ENCODE results near the gene TMEM169.
A peak's percentile ranks its signal among the peaks of the same experiment; 100 is the strongest.

Gene TMEM169

DNA sequence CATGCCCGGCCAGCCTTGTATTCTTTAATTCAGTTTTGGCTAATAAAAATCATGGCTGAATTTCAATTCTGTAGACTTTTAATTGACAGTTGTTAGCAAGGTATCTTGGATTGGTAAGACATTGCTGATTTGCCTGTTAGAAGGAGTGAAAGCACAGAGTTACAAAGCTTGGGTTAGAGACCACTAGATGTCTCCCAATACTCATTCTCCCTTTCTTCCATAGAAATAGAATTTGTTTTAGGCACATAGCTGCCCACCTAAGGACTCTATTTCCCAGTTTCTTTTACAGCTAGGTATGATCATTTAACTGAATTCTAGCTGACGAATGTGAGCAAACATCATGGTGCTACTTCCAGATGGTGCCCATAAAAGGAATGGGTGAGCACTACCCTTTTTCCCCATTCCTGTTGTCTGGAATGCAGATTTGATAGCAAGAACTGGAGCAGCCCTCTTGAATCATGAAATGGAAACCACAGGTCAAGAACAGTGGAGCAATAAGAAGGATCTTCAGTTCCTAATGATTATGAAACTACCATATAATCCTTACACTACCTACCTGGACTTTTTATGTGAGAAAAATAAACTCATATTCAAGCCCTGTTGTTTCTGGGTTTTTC lies 17.6 kb upstream of the TMEM169 start:
- DNase-seq (ENCODE audit: low read depth, low spot score), result no peak
- H3K36me3 ChIP-seq (ENCODE audit: insufficient read depth, low read length), result peaks cover 33% of the 10 kb centered on the region
- TF ChIP-seq EZH2 (IDR thresholded peaks at IDR 0.05), result no peak
- TF ChIP-seq FOXP2 (optimal IDR thresholded peaks at IDR 0.05; ENCODE audit: control extremely low read depth, extremely low read length, insufficient read depth), result no peak
- no peak for TF ChIP-seq POLR2AphosphoS5 (IDR thresholded peaks at IDR 0.05; ENCODE audit: borderline replicate concordance, low read depth, low read length)

DNA sequence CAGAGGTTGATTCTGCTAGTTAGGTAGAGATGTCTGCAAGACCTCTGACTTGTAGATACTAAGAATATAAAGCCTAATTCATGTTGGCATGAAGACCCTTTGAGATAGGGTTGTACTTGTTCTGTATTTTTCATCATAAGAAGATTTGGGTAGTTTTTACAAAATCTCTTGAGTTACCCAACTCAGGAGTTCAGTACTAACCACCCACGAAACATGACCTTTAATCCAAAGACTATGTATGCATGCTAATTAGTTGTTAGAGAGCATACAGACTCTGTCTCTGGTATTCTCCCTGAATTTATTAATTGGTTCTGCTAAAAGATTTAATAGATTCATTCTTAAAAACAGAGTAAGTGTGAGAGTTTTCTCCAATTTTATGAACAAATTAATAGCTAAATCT lies 17.1 kb upstream of the TMEM169 start:
- Histone ChIP-seq H3K9ac (ENCODE audit: insufficient read length) (no peak overlapping the region), H3K4me3 (no peak overlapping the region), H3K9me3 (ENCODE audit: low read depth, low read length) (no peaks in the 10 kb centered on the region), H3K36me3 (ENCODE audit: insufficient read depth, low read length) (peaks cover 27% of the 10 kb centered on the region), H3K27ac (no peak overlapping the region)
- no peak for DNase-seq (ENCODE audit: low read depth, low spot score)
- TF ChIP-seq POLR2AphosphoS5 (IDR thresholded peaks at IDR 0.05; ENCODE audit: borderline replicate concordance, low read depth, low read length) (no peak), EZH2 (IDR thresholded peaks at IDR 0.05) (no peak), FOXP2 (optimal IDR thresholded peaks at IDR 0.05; ENCODE audit: control extremely low read depth, extremely low read length, insufficient read depth) (no peak)

More for the DNA sequence above, 17.6 kb upstream of the TMEM169 start:
- Histone ChIP-seq H3K9me3 (ENCODE audit: low read depth, low read length) (no peaks in the 10 kb centered on the region), H3K4me3 (no peak overlapping the region), H3K9ac (ENCODE audit: insufficient read length) (no peak overlapping the region), H3K27ac (no peak overlapping the region)

DNA sequence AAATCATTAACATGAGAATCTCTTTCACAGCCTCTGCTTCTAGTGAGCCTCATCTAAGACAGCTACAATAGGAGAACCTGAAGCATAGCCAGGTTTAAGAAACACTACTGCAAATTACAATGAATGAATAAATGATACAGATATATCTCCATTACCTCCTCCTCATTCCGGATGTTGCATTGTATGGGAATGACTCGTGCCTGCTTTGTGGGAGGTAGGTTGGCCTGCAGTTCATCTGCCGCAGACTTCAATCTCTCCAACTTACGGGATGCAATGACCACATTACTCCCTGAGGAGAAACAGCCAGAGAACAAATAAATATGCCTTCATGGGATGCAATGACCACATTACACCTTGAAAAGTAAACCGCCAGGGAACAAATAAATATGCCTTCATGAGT lies 15.5 kb upstream of the TMEM169 start:
- Histone ChIP-seq H3K4me3 (no peak overlapping the region), H3K9me3 (ENCODE audit: low read depth, low read length) (no peaks in the 10 kb centered on the region), H3K36me3 (ENCODE audit: insufficient read depth, low read length) (peaks cover 21% of the 10 kb centered on the region), H3K9ac (ENCODE audit: insufficient read length) (no peak overlapping the region), H3K27ac (no peak overlapping the region)
- TF ChIP-seq FOXP2 (optimal IDR thresholded peaks at IDR 0.05; ENCODE audit: control extremely low read depth, extremely low read length, insufficient read depth), result no peak
- no peak for TF ChIP-seq EZH2 (IDR thresholded peaks at IDR 0.05)
- no peak for TF ChIP-seq POLR2AphosphoS5 (IDR thresholded peaks at IDR 0.05; ENCODE audit: borderline replicate concordance, low read depth, low read length)
- no peak for DNase-seq (ENCODE audit: low read depth, low spot score)

DNA sequence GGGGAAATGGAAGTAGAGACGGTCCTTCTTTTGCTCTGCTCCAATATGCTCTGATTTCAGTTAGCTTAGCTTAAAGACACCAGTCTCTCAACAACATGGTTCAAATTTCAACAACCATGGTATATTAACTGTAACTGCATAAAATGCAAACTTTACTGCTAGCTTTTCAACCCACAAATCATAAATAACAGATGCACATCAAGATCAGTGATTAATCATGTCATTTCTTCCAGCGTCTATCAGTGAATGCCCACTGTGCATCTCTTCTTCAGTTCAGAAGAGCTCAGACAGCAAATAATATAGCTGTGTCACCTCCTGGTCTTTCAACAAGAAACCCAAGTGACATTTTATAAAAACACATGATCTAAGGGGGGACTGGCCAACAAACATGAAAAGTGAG lies 12.7 kb upstream of the TMEM169 start:
- Histone ChIP-seq H3K9ac (ENCODE audit: insufficient read length) (no peak overlapping the region), H3K4me3 (no peak overlapping the region), H3K36me3 (ENCODE audit: insufficient read depth, low read length) (peaks cover 14% of the 10 kb centered on the region), H3K27ac (no peak overlapping the region), H3K9me3 (ENCODE audit: low read depth, low read length) (no peaks in the 10 kb centered on the region)
- DNase-seq (ENCODE audit: low read depth, low spot score), result no peak
- TF ChIP-seq FOXP2 (optimal IDR thresholded peaks at IDR 0.05; ENCODE audit: control extremely low read depth, extremely low read length, insufficient read depth) (no peak), EZH2 (IDR thresholded peaks at IDR 0.05) (no peak), POLR2AphosphoS5 (IDR thresholded peaks at IDR 0.05; ENCODE audit: borderline replicate concordance, low read depth, low read length) (no peak)

DNA sequence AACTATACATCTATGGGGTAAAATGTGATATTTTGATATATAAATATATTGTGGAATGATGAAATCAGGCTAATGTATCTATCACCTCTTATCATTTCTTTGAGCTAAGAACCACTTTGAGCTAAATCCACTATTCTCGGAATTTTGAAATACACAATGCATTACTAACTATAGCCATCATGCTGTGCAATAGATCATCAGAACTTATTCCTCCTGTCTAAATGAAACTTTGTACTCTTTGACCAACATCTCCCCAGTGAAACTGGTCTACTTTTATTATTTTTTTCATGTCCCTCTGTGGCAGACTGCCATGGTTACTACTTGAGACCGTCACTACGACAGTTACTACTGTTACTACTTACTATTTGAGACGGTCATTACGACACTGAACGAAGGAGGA lies 11.5 kb upstream of the TMEM169 start:
- Histone ChIP-seq H3K27ac (no peak overlapping the region), H3K36me3 (ENCODE audit: insufficient read depth, low read length) (peaks cover 6% of the 10 kb centered on the region), H3K9me3 (ENCODE audit: low read depth, low read length) (no peaks in the 10 kb centered on the region), H3K4me3 (no peak overlapping the region), H3K9ac (ENCODE audit: insufficient read length) (no peak overlapping the region)
- no peak for TF ChIP-seq POLR2AphosphoS5 (IDR thresholded peaks at IDR 0.05; ENCODE audit: borderline replicate concordance, low read depth, low read length)
- no peak for DNase-seq (ENCODE audit: low read depth, low spot score)

DNA sequence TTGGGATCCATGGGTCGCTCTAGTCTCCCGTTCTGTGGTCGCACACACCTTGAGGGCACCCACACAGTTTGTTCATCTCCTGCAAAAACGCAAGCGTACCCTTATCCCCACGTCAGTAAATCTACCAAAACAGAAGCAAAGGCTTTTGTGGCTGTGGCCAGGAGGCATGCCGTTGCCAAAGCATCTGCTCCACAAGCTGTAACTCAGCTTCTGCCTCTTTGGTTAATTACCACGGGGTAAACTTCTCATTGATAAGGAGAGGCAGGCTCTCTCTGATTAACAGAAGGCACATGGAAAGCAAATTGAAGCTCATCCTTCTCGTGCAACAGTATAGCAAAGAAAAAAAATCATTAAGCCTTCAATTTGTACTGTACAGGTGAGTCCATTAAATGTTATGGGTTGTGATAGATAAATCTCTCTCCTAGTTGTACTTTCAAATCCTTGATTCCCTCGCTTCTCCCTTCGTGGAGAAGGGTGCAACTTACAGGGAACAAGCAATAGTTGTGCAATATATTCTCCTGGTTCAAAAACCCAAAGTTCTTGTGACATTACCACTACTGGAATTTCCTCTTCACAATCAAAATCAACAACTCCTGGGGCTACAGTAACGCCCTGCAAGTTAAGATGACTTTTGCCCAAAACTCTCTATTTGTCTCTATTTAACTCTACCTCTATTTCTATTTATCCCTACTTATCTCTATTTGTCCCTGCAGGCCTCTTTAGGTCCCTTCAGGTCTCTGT lies 10.4 kb upstream of the TMEM169 start:
- no peak for DNase-seq (ENCODE audit: low read depth, low spot score)
- Histone ChIP-seq H3K9ac (ENCODE audit: insufficient read length) (no peak overlapping the region), H3K4me3 (no peak overlapping the region), H3K9me3 (ENCODE audit: low read depth, low read length) (no peaks in the 10 kb centered on the region), H3K36me3 (ENCODE audit: insufficient read depth, low read length) (no peaks in the 10 kb centered on the region; the same call in 1 of the 2 replicates), H3K27ac (no peak overlapping the region)
- TF ChIP-seq POLR2AphosphoS5 (IDR thresholded peaks at IDR 0.05; ENCODE audit: borderline replicate concordance, low read depth, low read length) (no peak), FOXP2 (optimal IDR thresholded peaks at IDR 0.05; ENCODE audit: control extremely low read depth, extremely low read length, insufficient read depth) (no peak), EZH2 (IDR thresholded peaks at IDR 0.05) (no peak)

DNA sequence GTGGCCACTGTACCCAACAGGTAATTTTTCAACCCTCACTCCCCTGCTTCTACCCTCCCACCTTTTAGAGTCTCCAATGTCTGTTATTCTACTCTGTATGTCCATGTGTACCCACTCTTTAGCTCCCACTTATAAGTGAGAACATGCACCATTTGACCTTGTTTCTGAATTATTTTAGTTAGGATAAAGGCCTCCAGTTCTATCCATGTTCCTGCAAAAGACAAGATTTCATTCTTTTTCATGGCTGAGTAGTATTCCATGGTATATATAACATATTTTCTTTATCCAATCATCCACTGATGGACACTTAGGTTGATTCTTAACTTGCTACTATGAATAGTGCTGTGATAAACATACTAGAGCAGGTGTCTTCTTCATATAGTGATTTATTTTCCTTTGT lies 9.2 kb upstream of the TMEM169 start:
- H3K27ac ChIP-seq, result no peak overlapping the region
- H3K36me3 ChIP-seq (ENCODE audit: insufficient read depth, low read length), result no peaks in the 10 kb centered on the region; the same call in 1 of the 2 replicates
- no peaks in the 10 kb centered on the region for H3K9me3 ChIP-seq (ENCODE audit: low read depth, low read length)
- no peak for TF ChIP-seq POLR2AphosphoS5 (IDR thresholded peaks at IDR 0.05; ENCODE audit: borderline replicate concordance, low read depth, low read length)
- H3K4me3 ChIP-seq, result no peak overlapping the region
- H3K9ac ChIP-seq (ENCODE audit: insufficient read length), result no peak overlapping the region
- no peak for DNase-seq (ENCODE audit: low read depth, low spot score)

DNA sequence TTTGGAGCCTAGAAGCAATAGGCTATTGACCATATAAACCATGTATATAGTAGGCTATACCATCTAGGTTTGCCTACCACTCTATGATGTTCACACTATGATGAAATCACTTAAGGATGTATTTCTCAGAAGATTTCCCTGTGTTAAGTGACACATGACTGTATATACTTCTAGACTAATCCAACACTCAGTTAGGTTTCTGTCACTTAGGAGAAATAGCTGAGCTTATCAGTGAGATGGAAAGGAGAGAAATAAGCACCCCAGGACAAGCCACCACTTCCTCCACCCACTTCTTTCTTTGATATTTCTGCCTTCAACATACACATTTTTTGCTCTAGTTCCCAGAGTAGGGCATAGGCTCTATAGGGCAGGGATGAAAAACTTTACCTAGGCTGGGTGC lies 7.9 kb upstream of the TMEM169 start:
- TF ChIP-seq EZH2 (IDR thresholded peaks at IDR 0.05) (no peak), POLR2AphosphoS5 (IDR thresholded peaks at IDR 0.05; ENCODE audit: borderline replicate concordance, low read depth, low read length) (no peak), FOXP2 (optimal IDR thresholded peaks at IDR 0.05; ENCODE audit: control extremely low read depth, extremely low read length, insufficient read depth) (no peak)
- Histone ChIP-seq H3K9ac (ENCODE audit: insufficient read length) (no peak overlapping the region), H3K27ac (no peak overlapping the region), H3K9me3 (ENCODE audit: low read depth, low read length) (no peaks in the 10 kb centered on the region), H3K4me3 (no peak overlapping the region), H3K36me3 (ENCODE audit: insufficient read depth, low read length) (no peaks in the 10 kb centered on the region; the same call in 1 of the 2 replicates)
- no peak for DNase-seq (ENCODE audit: low read depth, low spot score)

DNA sequence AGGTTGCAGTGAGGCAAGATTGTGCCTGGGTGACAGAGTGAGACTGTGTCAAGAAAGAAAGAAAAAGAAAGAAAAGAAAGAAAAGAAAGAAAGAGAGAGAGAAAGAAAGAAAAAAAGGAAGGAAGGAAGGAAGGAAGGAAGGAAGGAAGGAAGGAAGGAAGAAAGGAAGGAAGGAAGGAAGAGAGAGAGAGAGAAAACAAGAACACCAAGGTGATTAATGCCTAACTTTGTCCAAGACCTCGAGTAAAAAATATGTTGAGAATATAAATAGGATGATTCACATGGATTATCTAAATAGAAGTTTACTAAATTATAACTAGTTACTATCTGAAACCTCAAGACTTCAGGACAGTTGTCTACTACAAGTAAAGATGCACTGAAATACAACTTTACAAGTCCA lies 7.3 kb upstream of the TMEM169 start:
- peak; percentile 16 for DNase-seq (ENCODE audit: low read depth, low spot score)
- no peak overlapping the region for H3K9ac ChIP-seq (ENCODE audit: insufficient read length)
- TF ChIP-seq EZH2 (IDR thresholded peaks at IDR 0.05) (no peak), POLR2AphosphoS5 (IDR thresholded peaks at IDR 0.05; ENCODE audit: borderline replicate concordance, low read depth, low read length) (no peak), FOXP2 (optimal IDR thresholded peaks at IDR 0.05; ENCODE audit: control extremely low read depth, extremely low read length, insufficient read depth) (no peak)
- no peaks in the 10 kb centered on the region for H3K9me3 ChIP-seq (ENCODE audit: low read depth, low read length)
- no peak overlapping the region for H3K4me3 ChIP-seq
- H3K27ac ChIP-seq, result no peak overlapping the region
- H3K36me3 ChIP-seq (ENCODE audit: insufficient read depth, low read length), result no peaks in the 10 kb centered on the region; the same call in 1 of the 2 replicates
